Embryonic facial prominence (tissue), 1 donor: ENCODE results near the gene PGM2.
"Not testable (repeated sequence)": the region's sequence is repeated elsewhere in the genome, so short reads cannot be mapped to it uniquely, and the experiment has no call there.

ENCODE experiments used
- DNase-seq: peaks from one replicate; pipeline ENCODE4 v3.0.0-alpha.2; 2016; ENCODE audit errors: extremely low spot score

The PGM2 gene

GRCh38 chr4:37826295-37827029 lies at the start of gene PGM2:
PGM2 (plus strand) TSS chr4:37826686; CDS start chr4:37826733, 47 bp downstream.
- peak; percentile 60 for DNase-seq

- DNase-seq, result no peak
These were observed 46.6 kb upstream of the PGM2 start for GRCh38 chr4:37779896-37780295.

- no peak for DNase-seq
These were observed 45.9 kb upstream of the PGM2 start for GRCh38 chr4:37780444-37781130.

- DNase-seq, result no peak
These were observed 45.4 kb upstream of the PGM2 start for GRCh38 chr4:37781131-37781455.

GRCh38 chr4:37786267-37786666 lies 40.2 kb upstream of the PGM2 start:
- not testable (repeated sequence) for DNase-seq

GRCh38 chr4:37787883-37788460 lies 38.5 kb upstream of the PGM2 start:
- not testable (repeated sequence) for DNase-seq

GRCh38 chr4:37788819-37789218 lies 37.7 kb upstream of the PGM2 start:
- no peak for DNase-seq

GRCh38 chr4:37792241-37792640 lies 34.2 kb upstream of the PGM2 start:
- no peak for DNase-seq

GRCh38 chr4:37793562-37793961 lies 32.9 kb upstream of the PGM2 start:
- no peak for DNase-seq

- DNase-seq, result no peak
These were observed 32.4 kb upstream of the PGM2 start for GRCh38 chr4:37794056-37794455.

GRCh38 chr4:37795581-37796195 lies 30.8 kb upstream of the PGM2 start:
- DNase-seq, result no peak

GRCh38 chr4:37797374-37797773 lies 29.1 kb upstream of the PGM2 start:
- no peak for DNase-seq

GRCh38 chr4:37797923-37798322 lies 28.6 kb upstream of the PGM2 start:
- DNase-seq, result no peak

GRCh38 chr4:37798616-37799015 lies 27.9 kb upstream of the PGM2 start:
- DNase-seq, result no peak

GRCh38 chr4:37799941-37800554 lies 26.4 kb upstream of the PGM2 start:
- DNase-seq, result no peak

- no peak for DNase-seq
These were observed 24.3 kb upstream of the PGM2 start for GRCh38 chr4:37802068-37802666.

GRCh38 chr4:37803348-37803973 lies 23.0 kb upstream of the PGM2 start:
- DNase-seq, result no peak

GRCh38 chr4:37805091-37805490 lies 21.4 kb upstream of the PGM2 start:
- DNase-seq, result no peak

- no peak for DNase-seq
These were observed 13.8 kb upstream of the PGM2 start for GRCh38 chr4:37812713-37813112.

GRCh38 chr4:37815591-37815990 lies 10.9 kb upstream of the PGM2 start:
- no peak for DNase-seq

- DNase-seq, result no peak
These were observed 10.5 kb upstream of the PGM2 start for GRCh38 chr4:37816006-37816405.
